GM23248 (cell line): Measurements from ENCODE around the gene NCAM1.

Experiments
- EZH2 ChIP-seq: fragments of 200-600 bp; sonication (generic); IDR thresholded peaks from 2 replicates; pipeline ENCODE4 v1.6.1; 2018; ENCODE audit warnings: antibody characterized with exemption, mild to moderate bottlenecking; ENCODE audit not compliant: insufficient read depth, poor library complexity, severe bottlenecking
- EZH2phosphoT487 ChIP-seq: fragments of 200-600 bp; sonication (generic); IDR thresholded peaks from 2 replicates; pipeline ENCODE4 v1.6.1; 2018; ENCODE audit warnings: antibody characterized with exemption, moderate library complexity, mild to moderate bottlenecking, low read depth; ENCODE audit not compliant: insufficient read depth

GRCh38 chr11:113193946-113194345, 232.7 kb downstream of the NCAM1 start:
- TF ChIP-seq EZH2phosphoT487: no peak
- no peak for TF ChIP-seq EZH2
